Thoracic aorta (tissue), 2 donors: ENCODE measurements around the gene PSMB2. TPM values are rescaled to one million over a fixed set of nuclear protein-coding genes. Genes with fewer than 3 reads are reported as not detected.

Experiments
- ATAC-seq: fragments of 150-250 bp; one replicate; pipeline ENCODE4 v1.8.0; 2017; ENCODE audit warnings: low read depth; ENCODE audit not compliant: insufficient number of reproducible peaks, low FRiP score
- DNase-seq: peaks from one replicate; pipeline ENCODE4 v3.0.0-alpha.2; 2020; ENCODE audit warnings: low spot score
- H3K27ac ChIP-seq, 2 donors: fragments of 200-600 bp; sonication (generic); 1 replicate in 1 of 2; 2 replicates in 1 of 2; pipeline ENCODE4 v1.5.1; 2016; ENCODE audit warnings: mild to moderate bottlenecking in 2 of 2, moderate library complexity in 2 of 2
- H3K27me3 ChIP-seq: fragments of 200-600 bp; sonication (generic); replicated peaks from 2 replicates; pipeline ENCODE4 v1.6.0; 2016; ENCODE audit warnings: mild to moderate bottlenecking; ENCODE audit not compliant: insufficient read depth
- H3K36me3 ChIP-seq: fragments of 200-600 bp; sonication (generic); one replicate; pipeline ENCODE4 v1.5.1; 2016
- H3K4me1 ChIP-seq, 2 donors: fragments of 200-600 bp; sonication (generic); 1 replicate in 1 of 2; 2 replicates in 1 of 2; pipeline versions ENCODE4 v1.5.1 to v1.6.0; 2016; ENCODE audit warnings: low read depth in 2 of 2, mild to moderate bottlenecking in 1 of 2; ENCODE audit not compliant: control insufficient read depth in 1 of 2
- H3K4me3 ChIP-seq: fragments of 200-600 bp; sonication (generic); 2 replicates; pipeline ENCODE4 v1.5.1; 2016; ENCODE audit warnings: mild to moderate bottlenecking
- H3K9me3 ChIP-seq: fragments of 200-600 bp; sonication (generic); 2 replicates; pipeline ENCODE4 v1.5.1; 2016
- total RNA-seq, 2 donors: library from RNA; depleted of rRNA; stranded (reverse); fragments of >200 nt; gene quantifications; one replicate each; pipeline versions ENCODE4 v1.1.0 to v1.2.3, GENCODE V29; 2016
- TF ChIP-seq, protein P1 (sequence below): fragments of 200-600 bp; sonication (generic); IDR thresholded peaks from one replicate; pipeline ENCODE4 v1.5.1; 2019; ENCODE audit warnings: antibody characterized with exemption

PSMB2 gene
- total RNA-seq, 2 donors from 2014 or later, result 32.4 to 39.6 TPM

DNA sequence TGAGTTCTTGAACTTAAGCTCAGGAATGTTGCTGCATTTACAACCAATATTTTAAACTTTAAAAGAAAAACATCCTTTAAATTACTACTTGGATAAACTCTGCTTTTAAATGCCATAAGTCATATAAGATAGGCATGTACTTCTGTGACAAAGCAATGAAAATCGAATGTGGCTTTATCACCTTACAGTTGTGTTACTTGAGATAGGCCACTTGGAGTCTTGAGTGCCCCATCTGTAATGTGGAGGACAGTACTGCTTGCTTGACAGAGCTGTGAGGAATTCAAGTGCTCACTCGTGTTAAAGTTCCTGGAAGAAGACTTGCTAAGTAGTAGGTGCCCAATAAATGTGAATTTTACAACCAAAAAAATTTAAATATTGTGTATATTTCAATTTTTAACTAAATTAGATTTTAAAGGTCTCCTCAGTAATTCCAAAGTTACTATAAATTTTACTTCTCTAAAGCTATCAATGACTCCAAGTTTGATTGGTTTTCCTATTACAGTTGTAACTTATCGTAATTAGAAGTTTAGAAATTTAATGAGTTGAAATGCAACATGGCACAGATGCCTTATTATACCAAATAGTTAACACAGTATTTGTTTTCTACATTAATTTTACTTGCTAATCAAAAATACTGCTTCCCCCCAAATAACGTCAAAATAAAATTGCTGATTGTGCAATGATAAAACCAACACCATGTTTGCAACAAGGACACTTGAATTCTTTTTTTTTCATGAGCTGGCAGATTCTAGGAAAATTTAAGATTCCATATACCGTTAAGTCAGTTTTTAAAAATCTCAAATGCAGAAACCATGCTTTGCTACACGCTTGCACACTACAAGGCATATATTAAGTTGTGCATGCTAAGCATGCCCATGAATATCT lies 21.8 kb downstream of the PSMB2 start:
- Histone ChIP-seq H3K9me3 (no peaks in the 10 kb centered on the region), H3K36me3 (peaks cover 3% of the 10 kb centered on the region), H3K4me3 (no peak overlapping the region), H3K27ac (no peak overlapping the region), H3K4me1 (no peaks in the 10 kb centered on the region), H3K27me3 (no peaks in the 10 kb centered on the region)
- DNase-seq, result no peak
- TF ChIP-seq, protein P1, sequence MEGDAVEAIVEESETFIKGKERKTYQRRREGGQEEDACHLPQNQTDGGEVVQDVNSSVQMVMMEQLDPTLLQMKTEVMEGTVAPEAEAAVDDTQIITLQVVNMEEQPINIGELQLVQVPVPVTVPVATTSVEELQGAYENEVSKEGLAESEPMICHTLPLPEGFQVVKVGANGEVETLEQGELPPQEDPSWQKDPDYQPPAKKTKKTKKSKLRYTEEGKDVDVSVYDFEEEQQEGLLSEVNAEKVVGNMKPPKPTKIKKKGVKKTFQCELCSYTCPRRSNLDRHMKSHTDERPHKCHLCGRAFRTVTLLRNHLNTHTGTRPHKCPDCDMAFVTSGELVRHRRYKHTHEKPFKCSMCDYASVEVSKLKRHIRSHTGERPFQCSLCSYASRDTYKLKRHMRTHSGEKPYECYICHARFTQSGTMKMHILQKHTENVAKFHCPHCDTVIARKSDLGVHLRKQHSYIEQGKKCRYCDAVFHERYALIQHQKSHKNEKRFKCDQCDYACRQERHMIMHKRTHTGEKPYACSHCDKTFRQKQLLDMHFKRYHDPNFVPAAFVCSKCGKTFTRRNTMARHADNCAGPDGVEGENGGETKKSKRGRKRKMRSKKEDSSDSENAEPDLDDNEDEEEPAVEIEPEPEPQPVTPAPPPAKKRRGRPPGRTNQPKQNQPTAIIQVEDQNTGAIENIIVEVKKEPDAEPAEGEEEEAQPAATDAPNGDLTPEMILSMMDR, result no peak
- no peak for ATAC-seq

DNA sequence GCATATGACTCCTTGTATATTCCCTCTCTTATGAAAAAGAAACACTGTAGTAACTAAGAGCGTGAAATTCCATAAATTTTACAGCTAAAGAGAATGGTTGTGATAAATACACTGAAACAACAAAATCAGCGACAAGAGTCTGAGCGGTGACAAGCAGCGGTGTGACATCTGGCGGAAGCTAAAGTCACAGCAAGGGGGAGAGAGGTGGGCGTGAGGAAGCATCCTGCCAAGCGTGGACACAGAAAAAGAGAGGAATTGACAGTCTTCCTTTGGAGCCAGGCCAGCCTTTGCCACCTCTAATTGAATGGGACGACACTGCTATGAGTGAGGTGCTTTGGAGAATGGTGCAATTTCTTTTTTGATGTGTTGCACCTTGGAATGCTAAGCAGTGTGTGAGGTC lies 25.9 kb downstream of the PSMB2 start:
- H3K4me3 ChIP-seq, result no peak overlapping the region
- H3K4me1 ChIP-seq, result no peaks in the 10 kb centered on the region
- DNase-seq (no peak), ATAC-seq (no peak)
- no peaks in the 10 kb centered on the region for H3K36me3 ChIP-seq
- H3K27me3 ChIP-seq, result no peaks in the 10 kb centered on the region
- H3K27ac ChIP-seq, result no peak overlapping the region
- TF ChIP-seq, protein P1, result no peak
- no peaks in the 10 kb centered on the region for H3K9me3 ChIP-seq

DNA sequence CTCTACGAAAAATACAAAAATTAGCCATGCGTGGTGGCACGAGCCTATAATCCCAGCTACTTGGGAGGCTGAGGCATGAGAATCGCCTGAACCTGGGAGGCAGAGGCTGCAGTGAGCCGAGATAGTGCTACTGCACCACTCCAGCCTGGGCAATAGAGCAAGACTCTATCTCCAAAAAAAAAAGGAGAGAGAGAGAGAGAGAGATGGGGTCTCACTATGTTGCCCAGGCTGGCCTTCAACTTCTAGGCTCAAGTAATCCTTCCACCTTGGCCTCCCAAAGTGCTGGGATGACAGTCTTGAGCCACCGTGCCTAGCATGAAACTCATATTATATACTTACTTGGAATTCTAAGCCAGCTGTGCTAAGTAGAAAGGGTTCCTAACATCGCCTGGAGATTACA lies 29.7 kb downstream of the PSMB2 start:
- no peaks in the 10 kb centered on the region for H3K27me3 ChIP-seq
- no peak overlapping the region for H3K27ac ChIP-seq
- TF ChIP-seq, protein P1, result no peak
- no peaks in the 10 kb centered on the region for H3K9me3 ChIP-seq
- no peak overlapping the region for H3K4me3 ChIP-seq
- ATAC-seq (no peak), DNase-seq (no peak)
- no peaks in the 10 kb centered on the region for H3K4me1 ChIP-seq
- H3K36me3 ChIP-seq, result peaks cover 19% of the 10 kb centered on the region

DNA sequence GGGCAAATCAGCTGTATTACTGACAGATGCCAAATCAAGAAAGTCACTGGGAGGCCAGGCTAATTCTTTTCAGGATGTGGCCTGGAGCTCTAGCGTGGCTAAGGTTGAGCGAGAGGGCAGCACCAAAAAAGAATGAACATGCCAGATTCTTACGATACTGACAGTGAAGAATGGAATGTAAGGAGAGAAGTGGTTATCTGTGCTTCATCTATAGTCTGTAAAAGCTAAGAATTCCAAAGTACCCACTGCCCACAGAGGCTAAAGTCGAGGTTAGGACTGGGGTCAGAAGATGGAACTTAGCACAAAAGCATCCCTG lies 35.5 kb downstream of the PSMB2 start:
- Histone ChIP-seq H3K36me3 (peaks cover 54% of the 10 kb centered on the region), H3K4me1 (no peaks in the 10 kb centered on the region), H3K4me3 (no peak overlapping the region), H3K27ac (no peak overlapping the region), H3K9me3 (no peaks in the 10 kb centered on the region), H3K27me3 (no peaks in the 10 kb centered on the region)
- DNase-seq (no peak), ATAC-seq (no peak)
- TF ChIP-seq, protein P1, result no peak

DNA sequence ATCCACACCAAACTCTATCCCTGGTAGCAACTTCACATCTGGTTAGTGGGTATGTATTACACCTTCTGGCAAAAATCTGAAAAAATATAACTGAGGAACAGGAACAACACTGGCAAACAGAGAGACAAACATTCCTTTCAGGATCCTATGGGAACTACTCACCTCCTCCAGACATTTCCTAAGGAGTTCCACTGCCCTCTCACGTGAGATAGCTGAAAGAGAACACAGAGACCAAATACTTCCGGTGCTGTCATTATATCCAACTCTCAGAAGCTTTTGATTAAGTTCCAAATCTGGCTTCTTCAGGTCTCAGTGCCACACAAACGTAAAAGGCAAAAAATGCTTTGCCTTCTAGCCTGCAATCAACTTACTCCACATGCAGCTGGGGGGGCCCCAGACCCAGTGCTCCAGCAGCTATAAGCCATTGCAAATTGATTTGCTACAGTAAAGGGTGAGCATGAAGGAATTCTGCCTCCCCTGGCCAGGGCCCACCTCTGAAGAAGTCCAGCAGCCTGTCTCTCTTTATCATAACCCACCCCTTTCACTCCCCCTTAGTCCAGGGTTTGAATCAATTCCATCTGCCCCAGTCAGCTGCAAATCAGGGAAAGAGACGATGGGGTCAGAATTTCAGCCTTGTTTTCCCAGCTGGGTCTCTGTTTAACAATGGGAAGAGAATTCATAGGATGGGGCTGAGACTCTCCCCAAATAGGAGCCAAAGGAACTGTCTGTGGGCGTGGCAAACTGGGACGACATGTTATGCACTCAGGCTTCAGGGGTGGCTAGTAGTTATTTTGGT lies 36.1 kb downstream of the PSMB2 start:
- H3K36me3 ChIP-seq, result peaks cover 54% of the 10 kb centered on the region
- DNase-seq, result no peak
- no peak for ATAC-seq

More for the DNA sequence above, 36.1 kb downstream of the PSMB2 start:
- Histone ChIP-seq H3K4me1 (no peaks in the 10 kb centered on the region), H3K27ac (no peak overlapping the region), H3K4me3 (no peak overlapping the region), H3K27me3 (no peaks in the 10 kb centered on the region), H3K9me3 (no peaks in the 10 kb centered on the region)
- TF ChIP-seq, protein P1, result no peak
